HEK293 (cell line): ENCODE measurements around the gene TBC1D22A.

Experiments used
- MYNN ChIP-seq: fragments of 450-650 bp; formaldehyde crosslinking; IDR thresholded peaks from 2 replicates; pipeline ENCODE4 v1.5.1; 2016; ENCODE audit warnings: missing biosample characterization, missing genetic modification characterization, borderline replicate concordance
- REPIN1 ChIP-seq: fragments of 450-650 bp; formaldehyde crosslinking; IDR thresholded peaks from 2 replicates; pipeline ENCODE4 v1.5.1; 2017; ENCODE audit warnings: missing biosample characterization, missing genetic modification characterization, low read depth
- YY1 ChIP-seq: fragments of 450-650 bp; formaldehyde crosslinking; IDR thresholded peaks from 2 replicates; pipeline ENCODE4 v1.5.1; 2018; ENCODE audit warnings: missing biosample characterization, missing genetic modification characterization
- ZNF133 ChIP-seq: fragments of 450-650 bp; formaldehyde crosslinking; IDR thresholded peaks from 2 replicates; pipeline ENCODE4 v1.5.1; 2016; ENCODE audit warnings: missing biosample characterization, missing genetic modification characterization
- ZNF24 ChIP-seq: fragments of 450-650 bp; formaldehyde crosslinking; IDR thresholded peaks from 2 replicates; pipeline ENCODE4 v1.5.1; 2016; ENCODE audit warnings: missing biosample characterization, missing genetic modification characterization
- ZNF274 ChIP-seq, 2 experiments: fragments of 200-500 bp in 1 of 2; fragments of 450-650 bp in 1 of 2; sonication (Bioruptor generic) in 1 of 2; formaldehyde crosslinking in 1 of 2; IDR thresholded peaks; 2 replicates each; pipeline versions ENCODE4 v1.5.1 to v1.6.1; 2014 to 2016; ENCODE audit warnings: borderline replicate concordance in 1 of 2, inconsistent platforms in 1 of 2, low read length in 1 of 2, missing biosample characterization in 1 of 2, missing genetic modification characterization in 1 of 2
- ZNF776 ChIP-seq: fragments of 450-650 bp; formaldehyde crosslinking; IDR thresholded peaks from 2 replicates; pipeline ENCODE4 v1.5.0; 2017; ENCODE audit warnings: missing biosample characterization, missing genetic modification characterization, borderline replicate concordance
- TF ChIP-seq, protein P1 (sequence below): fragments of 450-650 bp; formaldehyde crosslinking; IDR thresholded peaks from 2 replicates; pipeline ENCODE4 v1.5.1; 2016; ENCODE audit warnings: missing biosample characterization, missing genetic modification characterization
- TF ChIP-seq, protein P2 (sequence below): fragments of 450-650 bp; IDR thresholded peaks from 2 replicates; pipeline ENCODE4 v1.5.1; 2018; ENCODE audit warnings: missing biosample characterization, missing genetic modification characterization
- TF ChIP-seq, protein P3 (sequence below): fragments of 450-650 bp; formaldehyde crosslinking; IDR thresholded peaks from 2 replicates; pipeline ENCODE4 v1.5.1; 2016; ENCODE audit warnings: missing biosample characterization, missing genetic modification characterization
- TF ChIP-seq, protein P4 (sequence below): fragments of 450-650 bp; formaldehyde crosslinking; IDR thresholded peaks from 2 replicates; pipeline ENCODE4 v1.5.1; 2016; ENCODE audit warnings: missing biosample characterization, missing genetic modification characterization

GRCh38 chr22:47022075-47022473, 259.6 kb downstream of the TBC1D22A start:
- TF ChIP-seq YY1 (no peak), ZNF776 (tag by site-specific recombination) (no peak), ZNF274 (IDR thresholded peaks at IDR 0.05; ENCODE audit: low read length) (no peak), ZNF274 (tag by site-specific recombination; IDR thresholded peaks at IDR 0.05; ENCODE audit: borderline replicate concordance) (no peak), ZNF133 (tag by site-specific recombination) (no peak), MYNN (no peak), ZNF24 (no peak), REPIN1 (tag by site-specific recombination) (no peak)
- TF ChIP-seq, protein P1, sequence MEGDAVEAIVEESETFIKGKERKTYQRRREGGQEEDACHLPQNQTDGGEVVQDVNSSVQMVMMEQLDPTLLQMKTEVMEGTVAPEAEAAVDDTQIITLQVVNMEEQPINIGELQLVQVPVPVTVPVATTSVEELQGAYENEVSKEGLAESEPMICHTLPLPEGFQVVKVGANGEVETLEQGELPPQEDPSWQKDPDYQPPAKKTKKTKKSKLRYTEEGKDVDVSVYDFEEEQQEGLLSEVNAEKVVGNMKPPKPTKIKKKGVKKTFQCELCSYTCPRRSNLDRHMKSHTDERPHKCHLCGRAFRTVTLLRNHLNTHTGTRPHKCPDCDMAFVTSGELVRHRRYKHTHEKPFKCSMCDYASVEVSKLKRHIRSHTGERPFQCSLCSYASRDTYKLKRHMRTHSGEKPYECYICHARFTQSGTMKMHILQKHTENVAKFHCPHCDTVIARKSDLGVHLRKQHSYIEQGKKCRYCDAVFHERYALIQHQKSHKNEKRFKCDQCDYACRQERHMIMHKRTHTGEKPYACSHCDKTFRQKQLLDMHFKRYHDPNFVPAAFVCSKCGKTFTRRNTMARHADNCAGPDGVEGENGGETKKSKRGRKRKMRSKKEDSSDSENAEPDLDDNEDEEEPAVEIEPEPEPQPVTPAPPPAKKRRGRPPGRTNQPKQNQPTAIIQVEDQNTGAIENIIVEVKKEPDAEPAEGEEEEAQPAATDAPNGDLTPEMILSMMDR (tag by site-specific recombination): no peak
- TF ChIP-seq, protein P2, sequence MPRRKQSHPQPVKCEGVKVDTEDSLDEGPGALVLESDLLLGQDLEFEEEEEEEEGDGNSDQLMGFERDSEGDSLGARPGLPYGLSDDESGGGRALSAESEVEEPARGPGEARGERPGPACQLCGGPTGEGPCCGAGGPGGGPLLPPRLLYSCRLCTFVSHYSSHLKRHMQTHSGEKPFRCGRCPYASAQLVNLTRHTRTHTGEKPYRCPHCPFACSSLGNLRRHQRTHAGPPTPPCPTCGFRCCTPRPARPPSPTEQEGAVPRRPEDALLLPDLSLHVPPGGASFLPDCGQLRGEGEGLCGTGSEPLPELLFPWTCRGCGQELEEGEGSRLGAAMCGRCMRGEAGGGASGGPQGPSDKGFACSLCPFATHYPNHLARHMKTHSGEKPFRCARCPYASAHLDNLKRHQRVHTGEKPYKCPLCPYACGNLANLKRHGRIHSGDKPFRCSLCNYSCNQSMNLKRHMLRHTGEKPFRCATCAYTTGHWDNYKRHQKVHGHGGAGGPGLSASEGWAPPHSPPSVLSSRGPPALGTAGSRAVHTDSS (tag by site-specific recombination): no peak
- TF ChIP-seq, protein P3, sequence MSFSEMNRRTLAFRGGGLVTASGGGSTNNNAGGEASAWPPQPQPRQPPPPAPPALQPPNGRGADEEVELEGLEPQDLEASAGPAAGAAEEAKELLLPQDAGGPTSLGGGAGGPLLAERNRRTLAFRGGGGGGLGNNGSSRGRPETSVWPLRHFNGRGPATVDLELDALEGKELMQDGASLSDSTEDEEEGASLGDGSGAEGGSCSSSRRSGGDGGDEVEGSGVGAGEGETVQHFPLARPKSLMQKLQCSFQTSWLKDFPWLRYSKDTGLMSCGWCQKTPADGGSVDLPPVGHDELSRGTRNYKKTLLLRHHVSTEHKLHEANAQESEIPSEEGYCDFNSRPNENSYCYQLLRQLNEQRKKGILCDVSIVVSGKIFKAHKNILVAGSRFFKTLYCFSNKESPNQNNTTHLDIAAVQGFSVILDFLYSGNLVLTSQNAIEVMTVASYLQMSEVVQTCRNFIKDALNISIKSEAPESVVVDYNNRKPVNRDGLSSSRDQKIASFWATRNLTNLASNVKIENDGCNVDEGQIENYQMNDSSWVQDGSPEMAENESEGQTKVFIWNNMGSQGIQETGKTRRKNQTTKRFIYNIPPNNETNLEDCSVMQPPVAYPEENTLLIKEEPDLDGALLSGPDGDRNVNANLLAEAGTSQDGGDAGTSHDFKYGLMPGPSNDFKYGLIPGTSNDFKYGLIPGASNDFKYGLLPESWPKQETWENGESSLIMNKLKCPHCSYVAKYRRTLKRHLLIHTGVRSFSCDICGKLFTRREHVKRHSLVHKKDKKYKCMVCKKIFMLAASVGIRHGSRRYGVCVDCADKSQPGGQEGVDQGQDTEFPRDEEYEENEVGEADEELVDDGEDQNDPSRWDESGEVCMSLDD (tag by site-specific recombination): no peak
- TF ChIP-seq, protein P4, sequence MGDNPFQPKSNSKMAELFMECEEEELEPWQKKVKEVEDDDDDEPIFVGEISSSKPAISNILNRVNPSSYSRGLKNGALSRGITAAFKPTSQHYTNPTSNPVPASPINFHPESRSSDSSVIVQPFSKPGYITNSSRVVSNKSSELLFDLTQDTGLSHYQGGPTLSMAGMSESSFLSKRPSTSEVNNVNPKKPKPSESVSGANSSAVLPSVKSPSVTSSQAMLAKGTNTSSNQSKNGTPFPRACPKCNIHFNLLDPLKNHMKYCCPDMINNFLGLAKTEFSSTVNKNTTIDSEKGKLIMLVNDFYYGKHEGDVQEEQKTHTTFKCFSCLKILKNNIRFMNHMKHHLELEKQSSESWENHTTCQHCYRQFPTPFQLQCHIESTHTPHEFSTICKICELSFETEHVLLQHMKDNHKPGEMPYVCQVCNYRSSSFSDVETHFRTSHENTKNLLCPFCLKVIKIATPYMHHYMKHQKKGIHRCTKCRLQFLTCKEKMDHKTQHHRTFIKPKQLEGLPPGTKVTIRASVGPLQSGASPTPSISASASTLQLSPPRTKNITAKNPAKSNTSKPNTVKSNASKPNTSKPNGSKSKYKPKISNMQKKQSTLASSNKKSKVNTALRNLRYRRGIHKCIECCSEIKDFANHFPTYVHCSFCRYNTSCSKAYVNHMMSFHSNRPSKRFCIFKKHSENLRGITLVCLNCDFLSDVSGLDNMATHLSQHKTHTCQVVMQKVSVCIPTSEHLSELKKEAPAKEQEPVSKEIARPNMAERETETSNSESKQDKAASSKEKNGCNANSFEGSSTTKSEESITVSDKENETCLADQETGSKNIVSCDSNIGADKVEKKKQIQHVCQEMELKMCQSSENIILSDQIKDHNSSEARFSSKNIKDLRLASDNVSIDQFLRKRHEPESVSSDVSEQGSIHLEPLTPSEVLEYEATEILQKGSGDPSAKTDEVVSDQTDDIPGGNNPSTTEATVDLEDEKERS (tag by site-specific recombination): no peak
